IMR-90 (cell line): ENCODE measurements around the gene YJU2. TPM values are rescaled to one million over a fixed set of nuclear protein-coding genes. Genes with fewer than 3 reads are reported as not detected.

Source experiments
- ATAC-seq: fragments of 200-7000 bp; cut with Tn5 transposase; 2 replicates; pipeline ENCODE4 v1.9.1; 2020; ENCODE audit warnings: low read depth, mild to moderate bottlenecking, moderate library complexity
- BruUV-seq: library from RNA; stranded (reverse); fragments of 400-500 nt; replicated peaks from 2 replicates; lab custom pipeline; 2021; lab: Mats Ljungman, UMichigan
- CTCF ChIA-PET: fragments of 300-600 bp; formaldehyde crosslinking; extraction: SDS; loops from one replicate; lab custom pipeline; 2021; ENCODE audit warnings: antibody characterized with exemption; lab: Yijun Ruan, JAX
- POLR2A ChIA-PET: fragments of 300-600 bp; sonication (Branson Sonifier 250); formaldehyde crosslinking; loops from one replicate; lab custom pipeline; 2022; ENCODE audit warnings: antibody characterized with exemption; ENCODE audit not compliant: unreplicated experiment; lab: Charles Lee
- DNase-seq: peaks from one replicate; pipeline ENCODE4 v3.0.0; 2013
- H2AFZ ChIP-seq: replicated peaks from 2 replicates; pipeline ENCODE3; 2013; ENCODE audit warnings: low read length, mild to moderate bottlenecking; ENCODE audit not compliant: poor library complexity
- H2AK5ac ChIP-seq: 2 replicates; pipeline ENCODE4 v1.6.1; 2013; ENCODE audit warnings: low read depth, low read length, inconsistent platforms
- H2AK9ac ChIP-seq: replicated peaks from 2 replicates; pipeline ENCODE3; 2013; ENCODE audit warnings: mild to moderate bottlenecking, low read depth, low read length, moderate library complexity; ENCODE audit not compliant: poor library complexity
- H2BK120ac ChIP-seq: 2 replicates; pipeline ENCODE4 v1.6.1; 2013; ENCODE audit warnings: low read depth, low read length, inconsistent platforms
- H2BK15ac ChIP-seq: 3 replicates; pipeline ENCODE4 v1.6.1; 2013; ENCODE audit warnings: low read depth, low read length, inconsistent platforms
- H2BK20ac ChIP-seq: 2 replicates; pipeline ENCODE4 v1.6.1; 2013; ENCODE audit warnings: low read depth, mild to moderate bottlenecking, inconsistent platforms, low read length, moderate library complexity
- H2BK5ac ChIP-seq: 2 replicates; pipeline ENCODE4 v1.6.1; 2013; ENCODE audit warnings: mild to moderate bottlenecking, low read depth, low read length, inconsistent platforms; ENCODE audit not compliant: poor library complexity, severe bottlenecking
- H3K14ac ChIP-seq: replicated peaks from 2 replicates; pipeline ENCODE4 v1.6.1; 2013; ENCODE audit warnings: low read depth, low read length, inconsistent platforms
- H3K18ac ChIP-seq: 2 replicates; pipeline ENCODE4 v1.6.1; 2013; ENCODE audit warnings: low read depth, low read length, control low read depth
- H3K23ac ChIP-seq: 2 replicates; pipeline ENCODE4 v1.6.1; 2013; ENCODE audit warnings: low read depth, low read length, inconsistent platforms
- H3K27ac ChIP-seq: 2 replicates; pipeline ENCODE4 v1.5.1; 2013; ENCODE audit warnings: mild to moderate bottlenecking, control low read depth, low read length; ENCODE audit not compliant: insufficient read depth
- H3K27me3 ChIP-seq: 2 replicates; pipeline ENCODE4 v1.6.1; 2013; ENCODE audit warnings: low read length; ENCODE audit not compliant: control insufficient read depth, insufficient read depth
- H3K36me3 ChIP-seq: 2 replicates; pipeline ENCODE4 v1.6.1; 2013; ENCODE audit warnings: low read length, mixed read lengths; ENCODE audit not compliant: control insufficient read depth, insufficient read depth
- H3K4ac ChIP-seq: 2 replicates; pipeline ENCODE4 v1.6.1; 2013; ENCODE audit warnings: low read depth, low read length, inconsistent platforms
- H3K4me1 ChIP-seq: 2 replicates; pipeline ENCODE4 v1.6.1; 2013; ENCODE audit warnings: low read length, mixed read lengths; ENCODE audit not compliant: control insufficient read depth, insufficient read depth
- H3K4me2 ChIP-seq: 2 replicates; pipeline ENCODE4 v1.6.1; 2013; ENCODE audit warnings: low read depth, mild to moderate bottlenecking, control low read depth, low read length, moderate library complexity
- H3K4me3 ChIP-seq: 2 replicates; pipeline ENCODE4 v1.5.1; 2013; ENCODE audit warnings: low read depth, mild to moderate bottlenecking, control low read depth, low read length, moderate library complexity; ENCODE audit not compliant: insufficient read depth
- H3K56ac ChIP-seq: 2 replicates; pipeline ENCODE4 v1.6.1; 2013; ENCODE audit warnings: low read length, inconsistent platforms; ENCODE audit not compliant: insufficient read depth; ENCODE audit errors: extremely low read depth
- H3K79me1 ChIP-seq, 2 experiments: 2 replicates each; pipeline ENCODE4 v1.6.1; 2013; ENCODE audit warnings: low read length in 2 of 2, inconsistent platforms in 1 of 2, low read depth in 1 of 2
- H3K9ac ChIP-seq: 2 replicates; pipeline ENCODE4 v1.6.1; 2013; ENCODE audit warnings: low read depth, low read length, control low read depth
- H3K9me1 ChIP-seq: 2 replicates; pipeline ENCODE4 v1.6.1; 2013; ENCODE audit warnings: low read length, inconsistent platforms; ENCODE audit not compliant: insufficient read depth
- H3K9me3 ChIP-seq: 2 replicates; pipeline ENCODE4 v1.6.1; 2013; ENCODE audit warnings: low read length; ENCODE audit not compliant: control insufficient read depth, insufficient read depth
- H4K20me1 ChIP-seq: 2 replicates; pipeline ENCODE4 v1.6.1; 2013; ENCODE audit warnings: low read length, inconsistent platforms; ENCODE audit not compliant: insufficient read depth
- H4K5ac ChIP-seq: 2 replicates; pipeline ENCODE4 v1.6.1; 2013; ENCODE audit warnings: mild to moderate bottlenecking, low read depth, low read length, control low read depth
- H4K8ac ChIP-seq, 2 experiments: 2 replicates each; pipeline ENCODE4 v1.6.1; 2013; ENCODE audit warnings: low read depth in 2 of 2, low read length in 2 of 2, control low read depth in 1 of 2, inconsistent platforms in 1 of 2
- H4K91ac ChIP-seq: 2 replicates; pipeline ENCODE4 v1.6.1; 2013; ENCODE audit warnings: low read depth, low read length, inconsistent platforms; ENCODE audit not compliant: insufficient read depth
- RCOR1 ChIP-seq: IDR thresholded peaks from 2 replicates; pipeline ENCODE4 v1.6.1; 2012; ENCODE audit warnings: mild to moderate bottlenecking, low read length, improper control_type of control experiment; ENCODE audit not compliant: insufficient replicate concordance
- WGBS, 2 experiments: methylation state at CpG; one replicate each; pipeline versions ENCODE4 v1.1.5 to v1.1.7; 2013; ENCODE audit warnings: missing lambda C conversion rate in 2 of 2; ENCODE audit not compliant: insufficient read length in 1 of 2; ENCODE audit errors: extremely low coverage in 2 of 2; 5-methylcytosine and 5-hydroxymethylcytosine counted together
- dilution Hi-C: fragments of 300-500 bp; cut with HindIII; formaldehyde crosslinking; loops from one replicate; pipeline ENCODE4 v1.14.3; 2018; ENCODE audit warnings: low sequenced_read_pairs; ENCODE audit not compliant: unreplicated experiment
- in situ Hi-C: fragments of 300-500 bp; cut with MboI; formaldehyde crosslinking; loops from 3 replicates; pipeline ENCODE4 v1.14.3; 2019; ENCODE audit warnings: low sequenced_read_pairs, inconsistent platforms, mixed read lengths
- intact Hi-C: fragments of 100-400 bp; cut with micrococcal nuclease; formaldehyde crosslinking; loops from 2 replicates; pipeline ENCODE4 v1.10.0; 2022
- polyA plus RNA-seq, 3 experiments: library from polyadenylated mRNA; depleted of rRNA; stranded (reverse); fragments of >200 nt; gene quantifications; 2 replicates each; pipeline ENCODE4 v1.2.3, GENCODE V29; 2012; ENCODE audit warnings: low replicate concordance in 1 of 3
- total RNA-seq: library from RNA; depleted of rRNA; stranded (reverse); fragments of >200 nt; gene quantifications from 2 replicates; pipeline ENCODE4 v1.2.3, GENCODE V29; 2012

YJU2 gene
- total and polyA plus RNA-seq, 2 of the 4 experiments (the other 2 are of a cell fraction) = 15.6 to 18.9 TPM

DNA sequence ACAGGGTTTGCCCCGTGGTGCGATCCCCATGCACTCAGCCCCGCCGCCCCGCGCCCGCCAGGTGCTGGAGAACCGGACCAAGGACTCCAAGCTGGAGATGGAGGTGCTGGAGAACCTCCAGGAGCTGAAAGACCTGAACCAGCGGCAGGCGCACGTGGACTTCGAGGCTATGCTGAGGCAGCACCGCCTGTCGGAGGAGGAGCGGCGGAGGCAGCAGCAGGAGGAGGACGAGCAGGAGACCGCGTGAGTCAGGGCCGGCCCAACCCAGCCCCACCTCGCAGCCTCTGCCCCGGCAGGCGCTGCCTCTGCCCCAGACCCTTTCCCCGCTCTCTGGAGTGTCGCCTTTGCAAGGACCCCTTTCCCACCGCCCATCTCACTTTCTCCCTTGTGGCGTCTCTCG, 11.3 kb downstream of the YJU2 start:
- Histone ChIP-seq H3K56ac (no peak overlapping the region), H2BK15ac (no peak overlapping the region), H2AFZ (no peak overlapping the region), H3K27me3 (no peaks in the 10 kb centered on the region), H2BK120ac (no peak overlapping the region), H3K9me3 (peaks cover 8% of the 10 kb centered on the region; the same call in 1 of the 2 replicates), H3K79me1 (no peaks in the 10 kb centered on the region), H3K9ac (no peak overlapping the region), H3K4me3 (no peak overlapping the region), H3K23ac (no peak overlapping the region), H4K5ac (no peak overlapping the region), H3K14ac (no peak overlapping the region), H3K9me1 (no peaks in the 10 kb centered on the region), H3K4ac (no peak overlapping the region), H2BK5ac (no peak overlapping the region), H4K91ac (no peak overlapping the region), H4K8ac (no peak overlapping the region), H4K20me1 (no peaks in the 10 kb centered on the region), H3K18ac (no peak overlapping the region), H2BK20ac (no peak overlapping the region), H2AK5ac (no peak overlapping the region), H3K4me1 (no peaks in the 10 kb centered on the region), H2AK9ac (no peak overlapping the region), H3K27ac (no peak overlapping the region), H3K4me2 (no peak overlapping the region), H3K36me3 (peaks cover 43% of the 10 kb centered on the region)
- dilution Hi-C loops (no loop called here), intact Hi-C loops (no loop called here), in situ Hi-C loops (no loop called here)
- BruUV-seq = no TSS peak
- ATAC-seq (no peak), DNase-seq (no peak)
- TF ChIP-seq RCOR1 = no peak
- 96% methylated on average over 19 of the region's 28 CpGs; no CpG with 5 or more reads in 1 of the 2 experiments for WGBS, 2 experiments
- POLR2A ChIA-PET = no interaction called here
- CTCF ChIA-PET = interaction anchor here (1.9 kb wide), 1 partner anchor 9 kb away, joined by 4 read pairs; no protein-coding TSS in a partner anchor
